ENCODE measurements around the gene HOXB4.

HOXB4 gene

DNA sequence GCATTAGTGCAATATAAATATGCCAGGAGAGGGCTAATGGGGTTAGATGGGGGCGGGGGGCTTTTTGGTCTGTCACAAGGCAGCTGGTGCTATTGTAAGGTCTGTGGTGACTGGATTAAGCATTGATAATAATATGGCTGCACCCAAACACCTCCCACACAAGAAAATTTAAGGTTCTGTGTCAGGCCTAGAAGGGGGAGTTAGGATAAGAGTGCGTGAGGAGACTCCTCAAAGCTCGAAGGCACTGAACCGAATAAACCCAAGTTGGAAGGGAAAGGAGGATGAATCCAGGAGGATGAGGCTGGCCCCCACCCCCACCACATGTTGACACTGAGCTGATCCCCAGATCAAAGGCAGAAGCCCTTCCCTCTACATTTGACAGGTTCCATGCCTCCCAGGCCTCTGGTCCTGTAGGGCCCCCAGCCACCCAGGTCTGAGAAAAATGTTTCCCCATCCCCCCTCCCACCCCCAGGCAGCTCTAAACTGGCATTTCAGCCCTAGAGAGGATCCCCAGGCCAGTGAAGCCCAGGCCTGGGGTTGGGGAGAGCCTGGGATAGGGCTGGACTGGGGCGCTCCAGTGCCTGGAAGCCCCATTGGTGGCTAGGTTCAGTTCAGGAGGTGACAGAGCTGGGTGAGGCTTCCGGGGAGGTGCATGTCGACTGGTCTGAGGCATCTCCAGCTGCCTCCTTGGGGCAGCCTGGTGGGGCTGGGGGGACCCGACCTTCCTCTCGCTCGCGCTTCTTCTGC lies 49.0 kb downstream of the HOXB4 start:
- no peak for DNase-seq (ENCODE audit: low read depth)

- no peak for DNase-seq (ENCODE audit: low read depth)
Observed at GRCh38 chr17:48528153-48528935, 49.8 kb downstream of the HOXB4 start.

DNA sequence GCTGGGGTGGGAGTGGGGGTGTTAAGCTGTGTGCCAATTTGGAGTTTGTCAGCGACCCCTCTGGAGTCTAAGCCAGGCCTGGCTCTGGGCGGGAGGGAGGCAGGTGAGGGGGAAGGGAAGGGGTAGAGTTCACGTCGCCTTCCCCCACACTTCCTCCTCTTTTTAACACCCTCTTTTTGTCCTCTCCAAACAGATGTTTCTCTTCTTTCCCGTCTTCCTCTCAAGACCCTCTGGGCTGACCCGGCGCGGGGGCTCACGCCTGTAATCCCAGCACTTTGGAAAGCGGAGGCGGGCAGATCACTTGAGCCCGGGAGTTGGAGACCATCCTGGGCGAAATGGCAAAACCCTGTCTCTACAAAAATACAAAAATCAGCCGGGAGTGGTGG lies 50.6 kb downstream of the HOXB4 start:
- DNase-seq (ENCODE audit: low read depth), result no peak

- no peak for DNase-seq (ENCODE audit: low read depth)
Observed at GRCh38 chr17:48526608-48527546, 51.3 kb downstream of the HOXB4 start.

Data from T follicular helper cell (primary cell).